GM23248 (cell line): ENCODE data around the gene RNASE4. TPM values are rescaled to one million over a fixed set of nuclear protein-coding genes. Genes with fewer than 3 reads are reported as not detected.

Experiments used
- DNase-seq: peaks from one replicate; pipeline ENCODE4 v3.0.0-alpha.2; 2015
- H2AFZ ChIP-seq: fragments of 200-600 bp; sonication (generic); 2 replicates; pipeline ENCODE4 v1.6.1; 2016; ENCODE audit warnings: antibody characterized with exemption
- H3F3A ChIP-seq: fragments of 200-600 bp; sonication (generic); 2 replicates; pipeline ENCODE4 v1.6.1; 2016; ENCODE audit warnings: mild to moderate bottlenecking, antibody characterized with exemption, mixed run types; ENCODE audit not compliant: insufficient read depth
- H3K27ac ChIP-seq: fragments of 200-600 bp; sonication (generic); 2 replicates; pipeline ENCODE4 v1.5.1; 2016; ENCODE audit warnings: mild to moderate bottlenecking
- H3K27me3 ChIP-seq: fragments of 200-600 bp; sonication (generic); replicated peaks from 2 replicates; pipeline ENCODE4 v1.6.1; 2016; ENCODE audit warnings: mild to moderate bottlenecking; ENCODE audit not compliant: insufficient read depth
- H3K36me3 ChIP-seq: fragments of 200-600 bp; sonication (generic); 2 replicates; pipeline ENCODE4 v1.6.1; 2016; ENCODE audit warnings: low read depth, mild to moderate bottlenecking
- H3K4me1 ChIP-seq: fragments of 200-600 bp; sonication (generic); 2 replicates; pipeline ENCODE4 v1.6.1; 2016; ENCODE audit warnings: mild to moderate bottlenecking; ENCODE audit not compliant: insufficient read depth
- H3K4me2 ChIP-seq: fragments of 200-600 bp; sonication (generic); one replicate; pipeline ENCODE4 v1.6.1; 2016; ENCODE audit warnings: mild to moderate bottlenecking; ENCODE audit not compliant: unreplicated experiment
- H3K4me3 ChIP-seq: fragments of 200-600 bp; sonication (generic); 2 replicates; pipeline ENCODE4 v1.5.1; 2016; ENCODE audit warnings: mild to moderate bottlenecking
- H3K79me2 ChIP-seq: fragments of 200-600 bp; sonication (generic); 2 replicates; pipeline ENCODE4 v1.6.1; 2016; ENCODE audit warnings: mild to moderate bottlenecking; ENCODE audit not compliant: insufficient read depth
- H3K9ac ChIP-seq: fragments of 200-600 bp; sonication (generic); 2 replicates; pipeline ENCODE4 v1.6.1; 2016; ENCODE audit warnings: mild to moderate bottlenecking
- H3K9me2 ChIP-seq: fragments of 200-600 bp; sonication (generic); 2 replicates; pipeline ENCODE4 v1.6.1; 2016; ENCODE audit warnings: mixed run types, mild to moderate bottlenecking, moderate library complexity; ENCODE audit not compliant: insufficient read depth
- H3K9me3 ChIP-seq: fragments of 200-600 bp; sonication (generic); one replicate; pipeline ENCODE4 v1.6.1; 2017; ENCODE audit warnings: low read depth
- H4K20me1 ChIP-seq: fragments of 200-600 bp; sonication (generic); 2 replicates; pipeline ENCODE4 v1.6.0; 2016; ENCODE audit not compliant: insufficient read depth
- EZH2 ChIP-seq: fragments of 200-600 bp; sonication (generic); IDR thresholded peaks from 2 replicates; pipeline ENCODE4 v1.6.1; 2018; ENCODE audit warnings: antibody characterized with exemption, mild to moderate bottlenecking; ENCODE audit not compliant: insufficient read depth, poor library complexity, severe bottlenecking
- EZH2phosphoT487 ChIP-seq: fragments of 200-600 bp; sonication (generic); IDR thresholded peaks from 2 replicates; pipeline ENCODE4 v1.6.1; 2018; ENCODE audit warnings: antibody characterized with exemption, moderate library complexity, mild to moderate bottlenecking, low read depth; ENCODE audit not compliant: insufficient read depth
- WGBS, 2 experiments: methylation state at CpG; one replicate each; pipeline ENCODE4 v1.1.6; 2015 to 2017; ENCODE audit warnings: low lambda C conversion rate in 2 of 2, low coverage in 1 of 2; ENCODE audit errors: missing lambda C conversion rate in 2 of 2; 5-methylcytosine and 5-hydroxymethylcytosine counted together
- in situ Hi-C: fragments of 300-500 bp; cut with MboI; formaldehyde crosslinking; loops from 2 replicates; pipeline ENCODE4 v1.15.0; 2020
- polyA plus RNA-seq: library from polyadenylated mRNA; unstranded; fragments of >200 nt; fragmentation: Nextera tagmentation; extraction: Ambion mirVana; gene quantifications from 2 replicates; pipeline ENCODE4 v1.2.1, GENCODE V29; 2016
- total RNA-seq: library from RNA; depleted of rRNA; stranded (reverse); fragments of >200 nt; shearing (Covaris generic); gene quantifications from 2 replicates; pipeline ENCODE4 v1.2.3, GENCODE V29; 2014

RNASE4 gene
- total and polyA plus RNA-seq, 2 experiments from 2014 or later: 35.9 to 37.9 TPM

GRCh38 chr14:20682127-20682434 is 2.3 kb upstream of the RNASE4 start:
- Histone ChIP-seq H3K4me1 (peaks cover 24% of the 10 kb centered on the region), H3K9me3 (no peaks in the 10 kb centered on the region), H3K27me3 (no peaks in the 10 kb centered on the region), H3K4me3 (peak overlapping the region; percentile 95), H3K4me2 (peak overlapping the region; percentile 99), H3K27ac (peak overlapping the region; percentile 100), H3K9me2 (no peaks in the 10 kb centered on the region), H2AFZ (peak overlapping the region; percentile 96), H4K20me1 (no peaks in the 10 kb centered on the region), H3F3A (peaks cover 66% of the 10 kb centered on the region), H3K9ac (peak overlapping the region; percentile 99), H3K36me3 (no peaks in the 10 kb centered on the region), H3K79me2 (no peaks in the 10 kb centered on the region)
- TF ChIP-seq EZH2phosphoT487 (no peak), EZH2 (no peak)
- 0 to 1% methylated on average over 11 of the region's 11 CpGs for WGBS, 2 experiments
- DNase-seq: no peak
- in situ Hi-C loops: no loop called here

GRCh38 chr14:20682435-20683124 is 1.8 kb upstream of the RNASE4 start:
- no peaks in the 10 kb centered on the region for H3K36me3 ChIP-seq
- H2AFZ ChIP-seq: peak overlapping the region; percentile 96
- H3K79me2 ChIP-seq: 0 out of 2 replicates have a peak, but pooled peaks cover under 1% of the 10 kb centered on the region
- H3K9me3 ChIP-seq: no peaks in the 10 kb centered on the region
- peaks cover 24% of the 10 kb centered on the region for H3K4me1 ChIP-seq
- H3K9me2 ChIP-seq: no peaks in the 10 kb centered on the region
- 1% methylated on average over 35 to 38 of the region's 40 CpGs for WGBS, 2 experiments
- H4K20me1 ChIP-seq: no peaks in the 10 kb centered on the region
- H3F3A ChIP-seq: peaks cover 66% of the 10 kb centered on the region
- in situ Hi-C loops: no loop called here
- no peaks in the 10 kb centered on the region for H3K27me3 ChIP-seq
- TF ChIP-seq EZH2phosphoT487: no peak
- no peak for TF ChIP-seq EZH2
- H3K27ac ChIP-seq: peak overlapping the region; percentile 100
- DNase-seq: peak; percentile 97
- H3K4me3 ChIP-seq: peak overlapping the region; percentile 95
- peak overlapping the region; percentile 99 for H3K4me2 ChIP-seq
- H3K9ac ChIP-seq: peak overlapping the region; percentile 99

- peak; percentile 89 for DNase-seq
- Histone ChIP-seq H3F3A (peaks cover 66% of the 10 kb centered on the region), H3K4me3 (peak overlapping the region; percentile 95), H4K20me1 (no peaks in the 10 kb centered on the region), H3K27ac (peak overlapping the region; percentile 100), H3K36me3 (no peaks in the 10 kb centered on the region), H3K4me1 (peaks cover 24% of the 10 kb centered on the region), H3K4me2 (peak overlapping the region; percentile 99), H3K9me3 (no peaks in the 10 kb centered on the region), H3K27me3 (no peaks in the 10 kb centered on the region), H3K9me2 (no peaks in the 10 kb centered on the region), H2AFZ (peak overlapping the region; percentile 96), H3K9ac (peak overlapping the region; percentile 99), H3K79me2 (0 out of 2 replicates have a peak, but pooled peaks cover 8% of the 10 kb centered on the region)
- no peak for TF ChIP-seq EZH2phosphoT487
- TF ChIP-seq EZH2: no peak
- in situ Hi-C loops: no loop called here
- WGBS, 2 experiments: 1% methylated on average over 38 of the region's 38 CpGs
Observed at GRCh38 chr14:20683125-20683890, 1.1 kb upstream of the RNASE4 start.

- Histone ChIP-seq H4K20me1 (no peaks in the 10 kb centered on the region), H3F3A (peaks cover 62% of the 10 kb centered on the region), H3K9me2 (no peaks in the 10 kb centered on the region), H3K9ac (peak overlapping the region; percentile 99), H3K36me3 (no peaks in the 10 kb centered on the region), H3K27ac (peak overlapping the region; percentile 100), H3K4me1 (peaks cover 24% of the 10 kb centered on the region), H3K27me3 (no peaks in the 10 kb centered on the region), H3K4me3 (peak overlapping the region; percentile 95), H3K79me2 (0 out of 2 replicates have a peak, but pooled peaks cover 13% of the 10 kb centered on the region), H3K9me3 (no peaks in the 10 kb centered on the region), H2AFZ (peak overlapping the region; percentile 90), H3K4me2 (peak overlapping the region; percentile 99)
- WGBS, 2 experiments: 1 to 3% methylated on average over 22 of the region's 22 CpGs
- DNase-seq: peak; percentile 72
- no peak for TF ChIP-seq EZH2phosphoT487
- no peak for TF ChIP-seq EZH2
- in situ Hi-C loops: no loop called here
Observed at GRCh38 chr14:20684662-20685456, 499 bp downstream of the RNASE4 start.
